Activated naive CD4-positive, alpha-beta T cell treated with anti-CD3 and anti-CD28 coated beads for 36 hours (primary cell): ENCODE data around the gene DOCK4. TPM values are rescaled to one million over a fixed set of nuclear protein-coding genes. Genes with fewer than 3 reads are reported as not detected.
A peak's percentile ranks its signal among the peaks of the same experiment; 100 is the strongest.

Source experiments
- CTCF ChIA-PET: fragments of 350-600 bp; sonication (Branson Sonifier 250); formaldehyde crosslinking; loops from one replicate; lab custom pipeline; 2021; ENCODE audit warnings: antibody characterized with exemption; lab: Charles Lee
- DNase-seq: peaks from one replicate; pipeline ENCODE4 v3.0.0-alpha.2; 2020
- H3K27ac Mint-ChIP-seq: one replicate; pipeline ENCODE4 v1.8.0; 2021; ENCODE audit warnings: mild to moderate bottlenecking, mixed read lengths
- H3K27me3 Mint-ChIP-seq: one replicate; pipeline ENCODE4 v1.8.0; 2021; ENCODE audit warnings: low read depth, mixed read lengths
- H3K36me3 Mint-ChIP-seq: one replicate; pipeline ENCODE4 v1.8.0; 2021; ENCODE audit warnings: low read depth, mixed read lengths
- H3K4me1 Mint-ChIP-seq: one replicate; pipeline ENCODE4 v1.8.0; 2021; ENCODE audit warnings: low read depth, mixed read lengths
- H3K4me3 Mint-ChIP-seq: one replicate; pipeline ENCODE4 v1.8.0; 2021; ENCODE audit warnings: mild to moderate bottlenecking, moderate library complexity, mixed read lengths
- H3K9me3 Mint-ChIP-seq: one replicate; pipeline ENCODE4 v1.8.0; 2021; ENCODE audit warnings: mixed read lengths
- intact Hi-C: fragments of 100-400 bp; cut with micrococcal nuclease; formaldehyde crosslinking; loops from one replicate; pipeline ENCODE4 v1.15.1; 2023
- total RNA-seq, 2 experiments: library from RNA; stranded (reverse); gene quantifications; one replicate each; pipeline ENCODE4 v1.2.3, GENCODE V29; 2021

The DOCK4 gene
- total RNA-seq, 2 experiments from 2014 or later, result 0.43 to 0.62 TPM

- CTCF ChIA-PET, result no interaction called here
- H3K4me1 Mint-ChIP-seq, result no peaks in the 10 kb centered on the region
- no peak for DNase-seq
- no peaks in the 10 kb centered on the region for H3K9me3 Mint-ChIP-seq
- intact Hi-C loops, result no loop called here
- no peaks in the 10 kb centered on the region for H3K36me3 Mint-ChIP-seq
- no peak overlapping the region for H3K4me3 Mint-ChIP-seq
- no peak overlapping the region for H3K27ac Mint-ChIP-seq
- H3K27me3 Mint-ChIP-seq, result no peaks in the 10 kb centered on the region
These were observed 385.2 kb downstream of the DOCK4 start for GRCh38 chr7:111821046-111821445.

GRCh38 chr7:111820621-111821020 lies 385.6 kb downstream of the DOCK4 start:
- no peaks in the 10 kb centered on the region for H3K36me3 Mint-ChIP-seq
- H3K4me3 Mint-ChIP-seq, result no peak overlapping the region
- intact Hi-C loops, result no loop called here
- no peak overlapping the region for H3K27ac Mint-ChIP-seq
- H3K9me3 Mint-ChIP-seq, result no peaks in the 10 kb centered on the region
- CTCF ChIA-PET, result no interaction called here
- no peaks in the 10 kb centered on the region for H3K27me3 Mint-ChIP-seq
- DNase-seq, result no peak
- H3K4me1 Mint-ChIP-seq, result no peaks in the 10 kb centered on the region

GRCh38 chr7:111820121-111820520 lies 386.1 kb downstream of the DOCK4 start:
- no peak overlapping the region for H3K27ac Mint-ChIP-seq
- no peaks in the 10 kb centered on the region for H3K4me1 Mint-ChIP-seq
- H3K36me3 Mint-ChIP-seq, result no peaks in the 10 kb centered on the region
- no peaks in the 10 kb centered on the region for H3K9me3 Mint-ChIP-seq
- DNase-seq, result no peak
- H3K27me3 Mint-ChIP-seq, result no peaks in the 10 kb centered on the region
- H3K4me3 Mint-ChIP-seq, result no peak overlapping the region
- CTCF ChIA-PET, result no interaction called here
- intact Hi-C loops, result no loop called here

- no peaks in the 10 kb centered on the region for H3K4me1 Mint-ChIP-seq
- no peaks in the 10 kb centered on the region for H3K36me3 Mint-ChIP-seq
- no peak overlapping the region for H3K4me3 Mint-ChIP-seq
- intact Hi-C loops, result no loop called here
- H3K27me3 Mint-ChIP-seq, result no peaks in the 10 kb centered on the region
- no peak for DNase-seq
- no peak overlapping the region for H3K27ac Mint-ChIP-seq
- H3K9me3 Mint-ChIP-seq, result no peaks in the 10 kb centered on the region
- CTCF ChIA-PET, result no interaction called here
These were observed 390.8 kb downstream of the DOCK4 start for GRCh38 chr7:111815354-111815753.

- DNase-seq, result no peak
- CTCF ChIA-PET, result no interaction called here
- no peak overlapping the region for H3K27ac Mint-ChIP-seq
- H3K4me1 Mint-ChIP-seq, result no peaks in the 10 kb centered on the region
- H3K9me3 Mint-ChIP-seq, result no peaks in the 10 kb centered on the region
- no peak overlapping the region for H3K4me3 Mint-ChIP-seq
- H3K27me3 Mint-ChIP-seq, result peaks cover 3% of the 10 kb centered on the region
- no peaks in the 10 kb centered on the region for H3K36me3 Mint-ChIP-seq
- intact Hi-C loops, result no loop called here
These were observed 392.9 kb downstream of the DOCK4 start for GRCh38 chr7:111813306-111813705.

GRCh38 chr7:111806232-111806631 lies 400.0 kb downstream of the DOCK4 start:
- H3K27ac Mint-ChIP-seq, result no peak overlapping the region
- no peaks in the 10 kb centered on the region for H3K4me1 Mint-ChIP-seq
- H3K36me3 Mint-ChIP-seq, result no peaks in the 10 kb centered on the region
- no peak for DNase-seq
- peaks cover 4% of the 10 kb centered on the region for H3K9me3 Mint-ChIP-seq
- H3K4me3 Mint-ChIP-seq, result no peak overlapping the region
- CTCF ChIA-PET, result no interaction called here
- peaks cover 8% of the 10 kb centered on the region for H3K27me3 Mint-ChIP-seq
- intact Hi-C loops, result no loop called here

- no peaks in the 10 kb centered on the region for H3K4me1 Mint-ChIP-seq
- H3K27ac Mint-ChIP-seq, result no peak overlapping the region
- H3K36me3 Mint-ChIP-seq, result no peaks in the 10 kb centered on the region
- DNase-seq, result no peak
- H3K9me3 Mint-ChIP-seq, result peaks cover 19% of the 10 kb centered on the region
- CTCF ChIA-PET, result no interaction called here
- intact Hi-C loops, result no loop called here
- peaks cover 6% of the 10 kb centered on the region for H3K27me3 Mint-ChIP-seq
- H3K4me3 Mint-ChIP-seq, result no peak overlapping the region
These were observed 403.0 kb downstream of the DOCK4 start for GRCh38 chr7:111803015-111803758.

- Mint-ChIP-seq H3K4me3 (no peak overlapping the region), H3K27ac (no peak overlapping the region), H3K9me3 (peaks cover 21% of the 10 kb centered on the region), H3K36me3 (peaks cover 1% of the 10 kb centered on the region), H3K4me1 (no peaks in the 10 kb centered on the region), H3K27me3 (peaks cover 6% of the 10 kb centered on the region)
- intact Hi-C loops, result no loop called here
- no peak for DNase-seq
- CTCF ChIA-PET, result no interaction called here
These were observed 403.9 kb downstream of the DOCK4 start for GRCh38 chr7:111802194-111802772.

- no peak for DNase-seq
- intact Hi-C loops, result no loop called here
- Mint-ChIP-seq H3K4me3 (no peak overlapping the region), H3K4me1 (no peaks in the 10 kb centered on the region), H3K27me3 (peaks cover under 1% of the 10 kb centered on the region), H3K36me3 (peaks cover 2% of the 10 kb centered on the region), H3K27ac (no peak overlapping the region), H3K9me3 (peaks cover 30% of the 10 kb centered on the region)
- CTCF ChIA-PET, result no interaction called here
These were observed 404.9 kb downstream of the DOCK4 start for GRCh38 chr7:111801277-111801676.

- CTCF ChIA-PET, result no interaction called here
- Mint-ChIP-seq H3K27me3 (no peaks in the 10 kb centered on the region), H3K4me3 (no peak overlapping the region), H3K9me3 (peaks cover 61% of the 10 kb centered on the region), H3K36me3 (peaks cover 5% of the 10 kb centered on the region), H3K4me1 (no peaks in the 10 kb centered on the region), H3K27ac (no peak overlapping the region)
- peak; percentile 30 for DNase-seq
- intact Hi-C loops, result no loop called here
These were observed 409.5 kb downstream of the DOCK4 start for GRCh38 chr7:111796671-111797070.

- peaks cover 21% of the 10 kb centered on the region for H3K9me3 Mint-ChIP-seq
- intact Hi-C loops, result no loop called here
These were observed 416.3 kb downstream of the DOCK4 start for GRCh38 chr7:111789870-111790269.

GRCh38 chr7:111789048-111789320 lies 417.2 kb downstream of the DOCK4 start:
- Mint-ChIP-seq H3K27me3 (peaks cover 7% of the 10 kb centered on the region), H3K4me1 (no peaks in the 10 kb centered on the region), H3K9me3 (peaks cover 13% of the 10 kb centered on the region), H3K27ac (no peak overlapping the region), H3K4me3 (no peak overlapping the region), H3K36me3 (no peaks in the 10 kb centered on the region)
- DNase-seq, result no peak
- CTCF ChIA-PET, result no interaction called here
- intact Hi-C loops, result no loop called here

More at GRCh38 chr7:111789870-111790269, 416.3 kb downstream of the DOCK4 start:
- H3K27ac Mint-ChIP-seq, result no peak overlapping the region
- H3K27me3 Mint-ChIP-seq, result peaks cover 2% of the 10 kb centered on the region
- H3K4me1 Mint-ChIP-seq, result no peaks in the 10 kb centered on the region
- DNase-seq, result no peak
- CTCF ChIA-PET, result no interaction called here
- no peak overlapping the region for H3K4me3 Mint-ChIP-seq
- peaks cover 3% of the 10 kb centered on the region for H3K36me3 Mint-ChIP-seq

- intact Hi-C loops, result no loop called here
- no peak overlapping the region for H3K27ac Mint-ChIP-seq
- no peaks in the 10 kb centered on the region for H3K4me1 Mint-ChIP-seq
- no peak for DNase-seq
- H3K36me3 Mint-ChIP-seq, result no peaks in the 10 kb centered on the region
- H3K4me3 Mint-ChIP-seq, result no peak overlapping the region
- H3K9me3 Mint-ChIP-seq, result peaks cover 10% of the 10 kb centered on the region
- CTCF ChIA-PET, result no interaction called here
- peaks cover 7% of the 10 kb centered on the region for H3K27me3 Mint-ChIP-seq
These were observed 417.7 kb downstream of the DOCK4 start for GRCh38 chr7:111788286-111789047.
